ENCODE data around the gene KCNE3.

Gene KCNE3

DNA sequence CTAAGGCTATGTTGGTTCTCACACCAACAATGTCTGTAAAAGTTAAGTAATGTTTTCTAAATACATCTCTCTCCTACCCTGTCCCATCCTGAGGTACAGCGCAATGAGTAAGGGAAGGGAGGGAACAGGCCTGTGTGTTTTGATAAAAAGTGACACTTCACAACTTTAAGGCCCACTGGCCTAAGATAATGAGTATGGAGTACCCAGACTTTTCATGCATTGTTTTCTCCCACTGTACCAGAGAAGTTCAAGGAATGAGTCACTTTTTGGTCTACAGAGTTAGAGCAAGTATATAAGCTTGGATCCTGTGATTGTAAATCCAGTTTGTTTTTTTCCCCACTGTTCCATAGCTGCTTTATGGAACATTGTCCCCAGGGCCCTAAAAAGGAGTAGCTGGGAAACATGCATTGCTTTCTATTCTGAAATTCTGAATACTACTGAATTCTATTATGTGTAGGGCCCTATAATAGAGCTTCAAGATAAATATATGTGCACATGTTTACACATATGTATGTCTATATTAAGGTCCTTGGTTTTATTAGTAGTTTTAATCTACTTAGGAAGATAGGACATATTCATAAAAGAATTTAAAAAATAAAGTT lies 29.8 kb downstream of the KCNE3 start:
- Histone ChIP-seq H3K4me1 (ENCODE audit: control insufficient read depth, low read depth, low read length) (no peaks in the 10 kb centered on the region), H3K27ac (ENCODE audit: low read depth, low read length) (no peak overlapping the region), H3K36me3 (ENCODE audit: control insufficient read depth, insufficient read depth, low read length) (no peaks in the 10 kb centered on the region), H2AK5ac (ENCODE audit: low read length) (no peak overlapping the region), H4K5ac (ENCODE audit: low read length) (no peak overlapping the region), H3K79me2 (ENCODE audit: control insufficient read depth, insufficient read depth, low read length) (no peaks in the 10 kb centered on the region), H3K27me3 (ENCODE audit: insufficient read depth, low read length, poor library complexity) (no peaks in the 10 kb centered on the region), H3K79me1 (ENCODE audit: low read length) (no peaks in the 10 kb centered on the region), H2BK5ac (ENCODE audit: low read length) (no peak overlapping the region), H3K4ac (ENCODE audit: low read depth, low read length) (no peak overlapping the region), H3K4me2 (ENCODE audit: low read length) (no peak overlapping the region), H3K4me3 (ENCODE audit: low read length) (no peak overlapping the region), H3K9ac (ENCODE audit: low read length) (no peak overlapping the region), H3K18ac (ENCODE audit: low read length) (no peak overlapping the region), H4K8ac (ENCODE audit: low read depth, low read length) (no peak overlapping the region), H2BK120ac (ENCODE audit: low read depth, low read length) (no peak overlapping the region), H2BK15ac (replicated peaks; ENCODE audit: low read depth) (no peak overlapping the region), H3K23ac (ENCODE audit: low read length) (no peak overlapping the region), H3K56ac (ENCODE audit: low read length) (no peak overlapping the region)
- whole genome bisulfite sequencing (ENCODE audit: extremely low coverage, insufficient coverage, low lambda C conversion rate): no CpG with 5 or more reads among the region's 1 CpG
- no peak for DNase-seq

DNA sequence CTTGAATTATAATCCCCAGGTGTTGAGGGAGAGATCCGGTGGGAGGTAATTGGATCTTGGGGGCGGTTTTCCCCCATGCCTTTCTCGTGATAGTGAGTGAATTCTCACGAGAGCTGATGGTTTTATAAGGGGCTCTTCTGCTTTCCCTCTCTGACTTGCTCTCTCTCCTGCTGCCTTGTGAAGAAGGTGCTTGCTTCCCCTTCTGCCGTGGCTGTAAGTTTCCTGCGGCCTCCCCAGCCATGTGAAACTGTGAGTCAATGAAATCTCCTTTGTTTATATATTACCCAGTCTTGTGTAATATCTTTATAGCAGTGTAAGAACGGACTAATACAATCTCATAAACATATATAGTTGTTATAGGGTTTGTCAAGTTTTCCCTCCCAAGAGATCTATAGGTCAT lies 32.8 kb downstream of the KCNE3 start:
- no CpG with 5 or more reads among the region's 7 CpGs for WGBS (ENCODE audit: extremely low coverage, insufficient coverage, low lambda C conversion rate)
- Histone ChIP-seq H3K4me2 (ENCODE audit: low read length) (no peak overlapping the region), H3K18ac (ENCODE audit: low read length) (no peak overlapping the region), H3K23ac (ENCODE audit: low read length) (no peak overlapping the region), H2BK120ac (ENCODE audit: low read depth, low read length) (no peak overlapping the region), H3K36me3 (ENCODE audit: control insufficient read depth, insufficient read depth, low read length) (no peaks in the 10 kb centered on the region), H3K9ac (ENCODE audit: low read length) (no peak overlapping the region), H3K27me3 (ENCODE audit: insufficient read depth, low read length, poor library complexity) (no peaks in the 10 kb centered on the region), H2BK5ac (ENCODE audit: low read length) (no peak overlapping the region), H3K56ac (ENCODE audit: low read length) (no peak overlapping the region), H2BK15ac (replicated peaks; ENCODE audit: low read depth) (no peak overlapping the region), H2AK5ac (ENCODE audit: low read length) (no peak overlapping the region), H3K79me1 (ENCODE audit: low read length) (no peaks in the 10 kb centered on the region), H4K8ac (ENCODE audit: low read depth, low read length) (peak overlapping the region; percentile 39), H3K4ac (ENCODE audit: low read depth, low read length) (no peak overlapping the region), H3K4me1 (ENCODE audit: control insufficient read depth, low read depth, low read length) (no peaks in the 10 kb centered on the region), H4K5ac (ENCODE audit: low read length) (no peak overlapping the region), H3K79me2 (ENCODE audit: control insufficient read depth, insufficient read depth, low read length) (no peaks in the 10 kb centered on the region), H3K4me3 (ENCODE audit: low read length) (no peak overlapping the region), H3K27ac (ENCODE audit: low read depth, low read length) (no peak overlapping the region)
- DNase-seq: no peak

DNA sequence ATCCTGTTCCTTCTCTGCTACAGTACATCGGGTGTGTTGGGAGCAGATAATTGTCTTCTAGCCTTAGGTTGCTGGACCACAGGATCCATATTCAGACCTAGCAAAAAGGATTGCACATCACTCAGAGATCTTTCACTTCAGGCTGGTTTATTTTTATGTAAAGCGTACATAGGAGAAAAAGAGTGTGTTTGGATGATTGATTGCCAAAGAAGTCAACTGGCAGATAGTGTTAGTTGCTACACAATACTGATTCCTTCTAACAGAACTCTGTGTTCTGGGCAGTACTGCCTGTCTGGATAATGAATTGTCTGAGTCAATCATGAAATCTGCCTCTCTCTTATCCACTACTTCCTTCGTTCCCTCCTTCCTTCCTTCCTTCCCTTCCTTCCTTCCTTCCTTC lies 38.1 kb downstream of the KCNE3 start:
- Histone ChIP-seq H3K27ac (ENCODE audit: low read depth, low read length) (no peak overlapping the region), H3K18ac (ENCODE audit: low read length) (no peak overlapping the region), H2AK5ac (ENCODE audit: low read length) (no peak overlapping the region), H4K5ac (ENCODE audit: low read length) (no peak overlapping the region), H3K79me1 (ENCODE audit: low read length) (no peaks in the 10 kb centered on the region), H3K79me2 (ENCODE audit: control insufficient read depth, insufficient read depth, low read length) (no peaks in the 10 kb centered on the region), H3K27me3 (ENCODE audit: insufficient read depth, low read length, poor library complexity) (no peaks in the 10 kb centered on the region), H3K9ac (ENCODE audit: low read length) (no peak overlapping the region), H3K4me2 (ENCODE audit: low read length) (no peak overlapping the region), H3K23ac (ENCODE audit: low read length) (no peak overlapping the region), H3K4me1 (ENCODE audit: control insufficient read depth, low read depth, low read length) (no peaks in the 10 kb centered on the region), H2BK5ac (ENCODE audit: low read length) (no peak overlapping the region), H2BK120ac (ENCODE audit: low read depth, low read length) (no peak overlapping the region), H3K4me3 (ENCODE audit: low read length) (no peak overlapping the region), H2BK15ac (replicated peaks; ENCODE audit: low read depth) (no peak overlapping the region), H3K36me3 (ENCODE audit: control insufficient read depth, insufficient read depth, low read length) (no peaks in the 10 kb centered on the region), H4K8ac (ENCODE audit: low read depth, low read length) (no peak overlapping the region), H3K56ac (ENCODE audit: low read length) (no peak overlapping the region), H3K4ac (ENCODE audit: low read depth, low read length) (no peak overlapping the region)
- 100% methylated on average over 1 of the region's 3 CpGs for WGBS (ENCODE audit: extremely low coverage, insufficient coverage, low lambda C conversion rate)
- no peak for DNase-seq

- no peak overlapping the region for H3K4me2 ChIP-seq (ENCODE audit: low read length)
- H3K27me3 ChIP-seq (ENCODE audit: insufficient read depth, low read length, poor library complexity): no peaks in the 10 kb centered on the region
- no peak for DNase-seq
- no peak overlapping the region for H2BK120ac ChIP-seq (ENCODE audit: low read depth, low read length)
- no CpG with 5 or more reads among the region's 4 CpGs for WGBS (ENCODE audit: extremely low coverage, insufficient coverage, low lambda C conversion rate)
- no peak overlapping the region for H2BK15ac ChIP-seq (replicated peaks; ENCODE audit: low read depth)
- no peak overlapping the region for H3K27ac ChIP-seq (ENCODE audit: low read depth, low read length)
- no peak overlapping the region for H4K5ac ChIP-seq (ENCODE audit: low read length)
- no peaks in the 10 kb centered on the region for H3K4me1 ChIP-seq (ENCODE audit: control insufficient read depth, low read depth, low read length)
- H4K8ac ChIP-seq (ENCODE audit: low read depth, low read length): no peak overlapping the region
- H3K79me1 ChIP-seq (ENCODE audit: low read length): no peaks in the 10 kb centered on the region
- H3K18ac ChIP-seq (ENCODE audit: low read length): no peak overlapping the region
- H3K36me3 ChIP-seq (ENCODE audit: control insufficient read depth, insufficient read depth, low read length): no peaks in the 10 kb centered on the region
- no peak overlapping the region for H2BK5ac ChIP-seq (ENCODE audit: low read length)
- no peak overlapping the region for H3K4me3 ChIP-seq (ENCODE audit: low read length)
- H3K79me2 ChIP-seq (ENCODE audit: control insufficient read depth, insufficient read depth, low read length): no peaks in the 10 kb centered on the region
- no peak overlapping the region for H2AK5ac ChIP-seq (ENCODE audit: low read length)
- no peak overlapping the region for H3K4ac ChIP-seq (ENCODE audit: low read depth, low read length)
- H3K23ac ChIP-seq (ENCODE audit: low read length): no peak overlapping the region
- H3K9ac ChIP-seq (ENCODE audit: low read length): no peak overlapping the region
- no peak overlapping the region for H3K56ac ChIP-seq (ENCODE audit: low read length)
Observed at GRCh38 chr11:74427384-74427886, 39.9 kb downstream of the KCNE3 start.

- DNase-seq: no peak
- H3K4me1 ChIP-seq (ENCODE audit: control insufficient read depth, low read depth, low read length): no peaks in the 10 kb centered on the region
- H2BK120ac ChIP-seq (ENCODE audit: low read depth, low read length): no peak overlapping the region
- no peak overlapping the region for H3K4me2 ChIP-seq (ENCODE audit: low read length)
- no peak overlapping the region for H3K23ac ChIP-seq (ENCODE audit: low read length)
- H3K79me2 ChIP-seq (ENCODE audit: control insufficient read depth, insufficient read depth, low read length): no peaks in the 10 kb centered on the region
- no peak overlapping the region for H3K4me3 ChIP-seq (ENCODE audit: low read length)
- H3K4ac ChIP-seq (ENCODE audit: low read depth, low read length): no peak overlapping the region
- H3K27ac ChIP-seq (ENCODE audit: low read depth, low read length): no peak overlapping the region
- H4K5ac ChIP-seq (ENCODE audit: low read length): no peak overlapping the region
- H2BK5ac ChIP-seq (ENCODE audit: low read length): no peak overlapping the region
- H3K79me1 ChIP-seq (ENCODE audit: low read length): no peaks in the 10 kb centered on the region
- no peak overlapping the region for H3K56ac ChIP-seq (ENCODE audit: low read length)
- H3K36me3 ChIP-seq (ENCODE audit: control insufficient read depth, insufficient read depth, low read length): no peaks in the 10 kb centered on the region
- H3K27me3 ChIP-seq (ENCODE audit: insufficient read depth, low read length, poor library complexity): no peaks in the 10 kb centered on the region
- H3K18ac ChIP-seq (ENCODE audit: low read length): no peak overlapping the region
- H2BK15ac ChIP-seq (replicated peaks; ENCODE audit: low read depth): no peak overlapping the region
- no peak overlapping the region for H2AK5ac ChIP-seq (ENCODE audit: low read length)
- no peak overlapping the region for H4K8ac ChIP-seq (ENCODE audit: low read depth, low read length)
- no peak overlapping the region for H3K9ac ChIP-seq (ENCODE audit: low read length)
Observed at GRCh38 chr11:74425100-74425499, 42.2 kb downstream of the KCNE3 start.

GRCh38 chr11:74418509-74418895 lies 48.8 kb downstream of the KCNE3 start:
- no peaks in the 10 kb centered on the region for H3K27me3 ChIP-seq (ENCODE audit: insufficient read depth, low read length, poor library complexity)
- no peaks in the 10 kb centered on the region for H3K4me1 ChIP-seq (ENCODE audit: control insufficient read depth, low read depth, low read length)
- no peak for DNase-seq
- H3K23ac ChIP-seq (ENCODE audit: low read length): no peak overlapping the region
- no peak overlapping the region for H3K4ac ChIP-seq (ENCODE audit: low read depth, low read length)
- no peak overlapping the region for H4K8ac ChIP-seq (ENCODE audit: low read depth, low read length)
- no peak overlapping the region for H3K27ac ChIP-seq (ENCODE audit: low read depth, low read length)
- no peak overlapping the region for H2BK5ac ChIP-seq (ENCODE audit: low read length)
- no peak overlapping the region for H3K4me3 ChIP-seq (ENCODE audit: low read length)
- H3K9ac ChIP-seq (ENCODE audit: low read length): no peak overlapping the region
- no peaks in the 10 kb centered on the region for H3K79me2 ChIP-seq (ENCODE audit: control insufficient read depth, insufficient read depth, low read length)
- 100% methylated on average over 1 of the region's 1 CpG for WGBS (ENCODE audit: extremely low coverage, insufficient coverage, low lambda C conversion rate)
- no peak overlapping the region for H2AK5ac ChIP-seq (ENCODE audit: low read length)
- no peak overlapping the region for H2BK15ac ChIP-seq (replicated peaks; ENCODE audit: low read depth)
- H3K56ac ChIP-seq (ENCODE audit: low read length): no peak overlapping the region
- H3K4me2 ChIP-seq (ENCODE audit: low read length): no peak overlapping the region
- no peaks in the 10 kb centered on the region for H3K36me3 ChIP-seq (ENCODE audit: control insufficient read depth, insufficient read depth, low read length)
- H4K5ac ChIP-seq (ENCODE audit: low read length): no peak overlapping the region
- no peak overlapping the region for H3K18ac ChIP-seq (ENCODE audit: low read length)
- H2BK120ac ChIP-seq (ENCODE audit: low read depth, low read length): no peak overlapping the region
- H3K79me1 ChIP-seq (ENCODE audit: low read length): no peaks in the 10 kb centered on the region

Data from mesendoderm (in vitro differentiated cells).